GM20000 (cell line): ENCODE measurements around the gene COL5A1.

ENCODE experiments used
- DNase-seq: peaks from one replicate; pipeline ENCODE4 v3.0.0; 2012; ENCODE audit warnings: low spot score
- CTCF ChIP-seq: IDR thresholded peaks from 2 replicates; pipeline ENCODE4 v1.5.1; 2012; ENCODE audit warnings: mild to moderate bottlenecking, control low read depth; ENCODE audit errors: extremely low read depth, missing control alignments

The COL5A1 gene

GRCh38 chr9:134731497-134732391 is 90.1 kb downstream of the COL5A1 start:
- no peak for DNase-seq
- TF ChIP-seq CTCF = no peak

- no peak for TF ChIP-seq CTCF
- DNase-seq = no peak
These were observed 90.9 kb downstream of the COL5A1 start for GRCh38 chr9:134732392-134733110.

DNA sequence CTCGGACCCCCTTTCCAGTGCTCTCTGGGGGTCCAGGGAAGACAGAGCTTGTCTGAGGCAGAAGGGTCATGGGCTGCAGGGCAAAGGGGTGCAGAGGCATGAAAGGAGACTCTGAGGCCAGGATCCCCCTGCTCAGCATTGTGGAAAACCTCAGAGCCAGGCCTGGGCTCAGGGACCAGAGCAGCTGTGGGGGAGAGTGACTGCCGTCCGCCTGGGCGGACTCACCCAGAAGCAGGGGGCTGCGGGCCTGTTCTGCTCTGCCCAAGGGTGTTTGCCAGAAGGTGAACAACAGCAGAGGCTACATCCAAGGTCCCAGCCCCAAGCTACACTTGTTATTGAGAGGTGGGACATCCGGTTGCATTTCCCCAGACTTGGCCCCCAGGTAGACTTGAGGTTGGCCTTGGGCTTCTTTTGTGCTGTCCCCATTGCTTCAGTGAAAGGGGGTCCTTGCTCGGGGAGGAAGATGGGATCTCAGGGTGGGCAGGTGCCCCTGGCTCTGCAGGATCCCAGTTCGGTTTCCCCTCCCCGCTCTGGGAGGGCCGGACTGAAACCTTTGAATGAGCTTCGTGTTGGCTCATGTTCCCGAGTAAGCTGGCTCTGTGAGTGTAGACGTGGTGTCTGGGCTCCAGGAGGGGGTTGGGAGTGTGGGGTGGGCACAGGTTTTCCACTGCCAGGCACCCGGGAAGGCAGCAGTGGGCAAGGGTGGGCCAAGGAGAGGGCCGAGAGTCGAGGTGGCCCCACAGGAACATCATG is 92.1 kb downstream of the COL5A1 start:
- no peak for TF ChIP-seq CTCF
- no peak for DNase-seq

GRCh38 chr9:134734270-134734669 is 92.7 kb downstream of the COL5A1 start:
- no peak for DNase-seq
- no peak for TF ChIP-seq CTCF

GRCh38 chr9:134735441-134736175 is 94.0 kb downstream of the COL5A1 start:
- no peak for TF ChIP-seq CTCF
- DNase-seq = no peak

DNA sequence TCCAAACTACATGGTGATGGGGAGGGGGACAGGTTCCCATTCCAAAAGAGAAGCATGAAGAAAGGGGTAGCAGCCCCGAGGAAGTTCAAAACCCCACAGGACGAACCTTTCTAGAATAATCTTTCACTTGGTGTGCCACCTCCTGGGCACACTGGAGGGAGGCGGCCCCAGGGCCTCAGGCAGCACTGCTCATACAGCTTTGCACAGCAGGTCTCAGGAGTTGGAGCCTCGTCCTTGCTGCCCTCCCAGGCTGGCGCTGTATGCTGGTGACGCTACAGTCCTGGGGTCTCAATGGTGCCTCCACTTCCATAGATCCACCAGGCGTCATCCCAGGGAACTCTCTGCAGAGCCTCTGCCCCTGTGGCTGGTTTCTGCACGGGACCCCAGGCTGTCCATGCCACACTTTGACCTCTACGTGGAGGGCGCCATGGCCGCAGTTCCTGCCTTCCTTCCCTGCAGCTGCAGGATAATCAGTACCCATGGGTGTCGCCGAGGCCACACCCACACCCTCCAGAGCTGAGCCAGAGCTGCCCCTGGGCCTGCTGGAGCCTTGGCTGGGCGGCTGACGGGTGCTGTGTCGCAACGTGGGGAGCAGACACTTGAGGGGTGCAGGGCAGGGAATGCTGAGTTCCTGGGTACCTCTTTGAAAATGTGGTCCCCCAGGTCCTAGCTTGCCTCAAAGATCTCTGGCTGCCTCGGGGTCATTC is 95.3 kb downstream of the COL5A1 start:
- no peak for DNase-seq
- no peak for TF ChIP-seq CTCF
